DMS153 treated with DMSO at 0.1 percent for 48 hours (cell line): ENCODE measurements around the gene HAAO.

Experiments used
- DNase-seq: peaks from one replicate; lab custom pipeline; 2025; ENCODE audit not compliant: unreplicated experiment; lab: John Stamatoyannopoulos, UW

The HAAO gene

GRCh38 chr2:42813763-42814162 lies 21.4 kb upstream of the HAAO start:
- no peak for DNase-seq

DNA sequence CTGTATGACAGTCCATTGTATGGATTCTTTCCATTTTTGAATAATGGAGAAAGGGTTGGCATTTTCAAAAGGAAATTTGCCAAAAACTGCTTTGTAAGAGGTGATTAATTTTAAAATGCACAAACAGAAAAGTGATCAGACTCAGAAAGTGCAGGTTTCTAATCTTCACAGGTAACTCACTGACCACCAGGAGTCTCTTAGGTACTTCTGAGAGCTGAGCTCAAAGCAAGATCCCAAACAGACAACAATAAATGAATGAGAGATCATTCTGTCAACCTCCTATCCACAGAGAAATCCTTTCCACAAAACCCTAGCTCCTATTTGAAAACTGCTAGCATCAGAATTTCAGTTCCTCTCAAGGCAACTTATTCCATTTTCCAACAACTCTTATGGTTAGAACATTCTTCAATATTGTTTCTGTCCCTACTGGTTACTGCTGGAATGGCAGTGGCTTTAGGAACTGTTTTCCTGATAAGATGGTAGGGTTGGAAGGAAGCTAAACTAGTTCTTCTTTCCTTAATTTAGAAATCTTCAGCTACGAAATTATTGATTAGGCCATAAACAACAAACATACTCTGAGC lies 20.6 kb upstream of the HAAO start:
- DNase-seq, result no peak

- DNase-seq, result no peak
Observed at GRCh38 chr2:42810971-42811811, 18.8 kb upstream of the HAAO start.

DNA sequence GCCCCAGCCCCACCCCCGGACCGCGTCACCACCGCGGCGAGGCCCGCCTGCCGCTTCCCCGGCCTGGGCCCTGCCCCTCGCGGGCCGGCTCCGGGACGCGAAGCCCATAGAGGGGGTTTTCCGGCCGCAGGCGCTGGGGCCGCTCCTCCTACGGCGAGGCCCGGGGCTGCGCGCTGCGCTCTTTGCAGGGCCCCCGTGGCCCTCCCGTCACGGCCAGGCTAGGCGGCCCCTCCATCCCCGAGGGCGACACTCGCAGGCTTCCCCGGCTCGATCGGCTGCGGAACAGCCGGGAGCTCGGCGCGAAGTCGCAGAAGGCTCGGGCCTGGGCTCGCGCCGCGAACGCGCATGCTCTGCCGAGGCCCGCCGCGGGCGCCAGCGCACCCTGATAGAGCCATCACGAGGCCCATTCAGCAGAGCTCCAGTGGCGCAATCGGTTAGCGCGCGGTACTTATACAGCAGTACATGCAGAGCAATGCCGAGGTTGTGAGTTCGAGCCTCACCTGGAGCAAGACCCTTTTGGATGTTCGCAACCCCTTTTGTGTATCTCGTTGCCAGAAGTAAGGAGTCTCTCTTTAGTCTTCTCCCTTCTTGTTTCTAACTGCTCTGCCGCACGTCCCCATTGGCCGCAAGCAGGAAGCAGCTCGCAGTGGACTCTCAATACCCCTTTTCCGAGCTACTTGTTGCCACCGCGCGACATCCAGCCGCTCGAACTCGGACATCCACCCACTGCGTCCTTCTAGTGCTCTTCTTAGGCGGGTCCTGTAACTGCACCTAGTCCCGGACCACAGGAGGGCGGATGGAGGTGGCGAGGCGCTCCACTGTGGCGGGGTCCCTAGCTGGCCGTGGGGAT lies 18.0 kb upstream of the HAAO start:
- peak; percentile 92 for DNase-seq

- peak; percentile 54 for DNase-seq
Observed at GRCh38 chr2:42809819-42810120, 17.4 kb upstream of the HAAO start.

DNA sequence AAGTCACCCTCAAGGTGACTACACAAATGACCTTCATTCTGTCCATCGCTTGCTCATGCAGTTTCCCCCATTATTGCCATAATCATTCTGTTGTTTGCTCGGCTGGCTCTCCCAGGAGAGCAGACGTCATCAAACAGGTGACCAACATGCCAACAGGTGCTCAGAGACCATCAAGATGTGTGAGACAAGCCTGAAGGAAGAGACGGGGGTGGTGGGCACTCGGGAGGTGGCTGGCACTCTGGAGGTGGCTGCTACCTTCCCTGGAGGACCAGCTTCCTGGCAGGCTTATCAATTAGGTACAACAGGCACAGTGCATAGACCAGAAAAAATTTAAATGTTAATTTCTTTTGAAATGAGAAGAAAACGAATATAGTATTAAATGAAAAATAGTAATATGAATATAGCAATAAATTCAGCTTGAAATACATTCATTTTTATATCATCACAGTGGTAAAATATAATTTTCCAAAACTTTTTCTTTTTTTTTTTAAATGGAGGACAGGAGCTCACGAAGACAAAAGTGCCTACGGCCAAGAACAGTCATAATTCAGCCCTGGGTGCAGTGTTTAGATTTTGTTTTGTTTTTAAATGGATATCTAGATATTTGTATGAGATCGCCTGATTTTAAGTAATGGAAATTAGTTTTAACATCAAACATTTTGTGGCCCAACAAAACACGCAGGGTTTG lies 16.9 kb upstream of the HAAO start:
- DNase-seq, result no peak

DNA sequence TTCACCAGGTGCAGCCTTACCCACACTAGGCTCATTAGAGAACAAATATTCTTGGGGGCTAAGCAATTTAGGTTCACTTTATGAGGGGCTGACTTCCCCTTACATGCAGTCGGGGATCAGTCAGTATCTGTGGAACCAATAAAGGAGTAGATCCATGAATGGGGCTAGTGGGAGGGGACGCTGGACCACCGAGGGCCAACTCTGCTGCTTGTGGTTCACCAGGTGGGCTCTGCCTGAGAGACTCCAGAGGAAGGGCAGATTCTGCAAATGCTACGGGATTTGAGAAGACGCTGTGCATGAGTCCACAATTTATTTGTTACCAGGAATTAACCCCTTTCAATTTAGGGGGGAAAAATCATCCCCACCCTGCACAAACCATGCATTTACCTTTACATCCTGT lies 15.9 kb upstream of the HAAO start:
- no peak for DNase-seq

- no peak for DNase-seq
Observed at GRCh38 chr2:42806786-42807185, 14.4 kb upstream of the HAAO start.

DNA sequence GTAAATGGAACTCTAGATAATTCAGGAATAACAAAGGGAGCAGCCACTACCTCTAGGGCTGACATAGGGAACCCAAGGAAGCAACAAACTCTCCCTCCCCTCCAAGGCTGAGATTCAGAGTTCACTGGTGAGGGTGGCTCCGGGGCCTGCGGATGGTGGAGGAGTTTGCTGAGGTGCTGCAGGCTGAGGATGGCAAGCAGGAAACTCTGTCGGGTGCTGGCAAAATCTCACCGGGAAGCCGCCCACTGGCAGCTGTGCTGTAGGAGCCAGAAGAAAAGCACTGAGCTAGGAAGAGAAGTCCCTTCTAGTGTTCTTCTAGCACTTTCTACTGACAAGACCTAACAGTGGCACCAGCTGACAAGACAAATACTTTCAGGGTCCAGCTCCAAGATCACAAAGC lies 12.5 kb upstream of the HAAO start:
- DNase-seq, result no peak

- DNase-seq, result no peak
Observed at GRCh38 chr2:42804338-42804737, 12.0 kb upstream of the HAAO start.

- DNase-seq, result no peak
Observed at GRCh38 chr2:42802150-42802549, 9.8 kb upstream of the HAAO start.

GRCh38 chr2:42801381-42801780 lies 9.0 kb upstream of the HAAO start:
- DNase-seq, result no peak

- no peak for DNase-seq
Observed at GRCh38 chr2:42800981-42801380, 8.6 kb upstream of the HAAO start.

- no peak for DNase-seq
Observed at GRCh38 chr2:42800461-42800962, 8.1 kb upstream of the HAAO start.

- no peak for DNase-seq
Observed at GRCh38 chr2:42799881-42800280, 7.5 kb upstream of the HAAO start.

DNA sequence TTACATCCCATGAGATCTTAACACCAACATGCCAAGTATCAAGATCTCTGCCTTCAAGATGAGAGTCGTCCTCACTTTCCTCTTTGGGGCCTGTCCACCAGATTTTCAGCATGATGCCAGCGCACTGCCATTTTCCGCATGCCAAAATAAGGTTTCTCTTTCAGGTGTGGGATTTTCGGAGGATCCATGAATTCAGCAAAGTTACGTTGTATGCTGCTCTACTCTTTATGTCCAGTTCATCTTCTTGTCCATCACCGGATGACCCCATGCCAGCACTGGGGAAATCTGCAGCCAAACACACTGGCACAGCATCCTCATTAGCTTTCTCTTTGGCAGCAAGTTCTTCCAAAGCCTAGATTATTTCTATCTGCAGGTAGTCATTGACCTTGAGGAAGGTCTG lies 4.9 kb upstream of the HAAO start:
- DNase-seq, result no peak

DNA sequence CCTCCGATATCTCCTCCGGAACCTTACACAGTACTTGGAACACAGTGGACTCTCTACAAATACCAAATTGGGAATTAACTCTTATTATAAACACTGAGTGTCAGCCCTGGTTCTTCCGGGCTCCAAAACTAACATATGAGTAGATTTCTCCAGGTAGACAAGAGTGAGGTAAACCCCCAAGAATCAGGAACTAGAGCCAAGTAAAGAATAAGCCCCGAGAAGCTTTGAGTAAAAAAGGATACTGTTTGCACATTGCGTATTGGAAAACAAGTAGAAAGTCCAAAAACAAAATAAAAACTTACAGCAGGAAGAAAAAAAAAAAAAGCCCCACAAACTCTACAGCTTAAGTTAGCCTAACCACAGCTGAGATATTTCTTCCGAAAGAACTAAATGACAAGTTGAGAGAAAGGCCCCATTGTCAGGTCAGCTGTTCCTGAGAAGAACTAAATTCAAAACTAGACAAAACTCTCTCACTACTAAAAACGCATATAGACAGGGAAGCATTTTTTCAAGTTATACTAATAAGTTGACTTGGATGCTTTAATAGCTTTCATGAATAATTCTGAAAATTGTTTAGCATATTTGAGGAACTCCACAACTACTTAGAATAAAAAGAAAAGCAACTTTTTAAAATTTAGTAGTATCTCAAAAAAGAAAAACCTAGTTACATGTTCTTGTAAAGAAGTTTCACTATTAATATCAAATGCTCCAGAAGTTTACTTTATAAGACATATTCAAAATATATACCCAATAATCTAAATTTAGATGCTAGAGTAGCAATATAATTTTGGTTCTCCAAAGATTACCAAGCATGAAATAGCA lies 4.3 kb upstream of the HAAO start:
- DNase-seq, result no peak

- DNase-seq, result no peak
Observed at GRCh38 chr2:42795841-42796301, 3.5 kb upstream of the HAAO start.

DNA sequence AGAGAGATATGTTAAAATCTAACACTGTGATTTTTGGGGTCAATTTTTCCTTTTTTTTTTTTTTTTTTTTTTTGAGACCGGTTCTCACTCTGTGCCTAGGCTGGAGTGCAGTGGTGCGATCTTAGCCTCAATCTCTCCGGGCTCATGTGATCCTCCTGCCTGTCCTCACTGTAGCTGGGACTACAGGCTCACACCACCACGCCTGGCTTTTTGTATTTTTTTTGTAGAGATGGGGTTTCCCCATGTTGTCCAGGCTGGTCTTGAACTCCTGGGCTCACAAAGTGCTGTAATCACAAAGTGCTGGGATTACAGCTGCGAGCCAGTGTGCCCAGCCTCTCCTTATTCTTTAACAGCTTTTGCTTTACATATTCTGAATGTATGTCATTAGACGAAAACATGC lies 2.9 kb upstream of the HAAO start:
- no peak for DNase-seq

- DNase-seq, result no peak
Observed at GRCh38 chr2:42794271-42795046, 2.1 kb upstream of the HAAO start.
